Gastrocnemius medialis (tissue), 4 donors: ENCODE data around the gene HHEX. TPM values are rescaled to one million over a fixed set of nuclear protein-coding genes. Genes with fewer than 3 reads are reported as not detected.
A peak's percentile ranks its signal among the peaks of the same experiment; 100 is the strongest.

Experiments
- ATAC-seq, 2 donors: fragments of 150-250 bp; one replicate each; pipeline ENCODE4 v1.9.1; 2016
- DNase-seq, 2 donors: peaks; one replicate each; pipeline ENCODE4 v3.0.0-alpha.2; 2019
- H3K27ac ChIP-seq, 4 donors: fragments of 200-600 bp; sonication (generic); 1 replicate in 1 of 4; 2 replicates in 3 of 4; pipeline ENCODE4 v1.5.1; 2016 to 2018; ENCODE audit warnings: mild to moderate bottlenecking in 2 of 4, moderate library complexity in 1 of 4
- H3K27me3 ChIP-seq, 3 donors: fragments of 200-600 bp; sonication (generic) in 2 of 3; 1 replicate in 1 of 3; 2 replicates in 2 of 3; pipeline versions ENCODE4 v1.5.1 to v1.6.0; 2016 to 2019; ENCODE audit warnings: mild to moderate bottlenecking in 1 of 3, moderate library complexity in 1 of 3
- H3K36me3 ChIP-seq, 2 donors: fragments of 200-600 bp; sonication (generic) in 1 of 2; one replicate each; pipeline ENCODE4 v1.5.1; 2017 to 2018
- H3K4me1 ChIP-seq, 2 donors: fragments of 200-600 bp; sonication (generic) in 1 of 2; one replicate each; pipeline ENCODE4 v1.5.1; 2016 to 2017; ENCODE audit warnings: mild to moderate bottlenecking in 2 of 2
- H3K4me3 ChIP-seq, 4 donors: fragments of 200-600 bp; sonication (generic) in 3 of 4; 1 replicate in 1 of 4; 2 replicates in 3 of 4; pipeline ENCODE4 v1.5.1; 2016 to 2019; ENCODE audit warnings: mild to moderate bottlenecking in 2 of 4
- H3K9me3 ChIP-seq, 3 donors: fragments of 200-600 bp; sonication (generic) in 2 of 3; 1 replicate in 1 of 3; 2 replicates in 2 of 3; pipeline ENCODE4 v1.5.1; 2016 to 2019
- POLR2A ChIP-seq, 2 donors: fragments of 450-650 bp; IDR thresholded peaks; one replicate each; pipeline ENCODE4 v1.6.1; 2017; ENCODE audit warnings: antibody characterized with exemption in 2 of 2, mild to moderate bottlenecking in 2 of 2, moderate library complexity in 2 of 2
- in situ Hi-C, 4 donors: fragments of 200-750 bp; cut with MboI; loops; one replicate each; pipeline versions ENCODE4 v1.15.0 to v1.8.0; 2017; ENCODE audit warnings: low sequenced_read_pairs in 4 of 4
- intact Hi-C: fragments of 100-400 bp; cut with DNase I; formaldehyde crosslinking; loops from one replicate; pipeline ENCODE4 v1.15.1; 2023; ENCODE audit warnings: low total_unique reads
- total RNA-seq, 4 donors: library from RNA; depleted of rRNA; stranded (reverse); fragments of >200 nt; gene quantifications; one replicate each; pipeline versions ENCODE4 v1.1.0 to v1.2.3, GENCODE V29; 2016
- TF ChIP-seq, protein P1 (sequence below), 5 experiments: fragments of 450-650 bp in 3 of 5; fragments of 200-600 bp in 2 of 5; sonication (generic) in 2 of 5; IDR thresholded peaks in 4 of 5; conservative IDR thresholded peaks in 1 of 5; 1 replicate in 4 of 5; 2 replicates in 1 of 5; pipeline ENCODE4 v1.5.1; 2016 to 2019; ENCODE audit warnings: antibody characterized with exemption in 5 of 5, mild to moderate bottlenecking in 3 of 5, moderate library complexity in 3 of 5

The HHEX gene
- total RNA-seq, 4 donors from 2014 or later = 0.82 to 1.8 (median 0.84) TPM; not detected in 1

DNA sequence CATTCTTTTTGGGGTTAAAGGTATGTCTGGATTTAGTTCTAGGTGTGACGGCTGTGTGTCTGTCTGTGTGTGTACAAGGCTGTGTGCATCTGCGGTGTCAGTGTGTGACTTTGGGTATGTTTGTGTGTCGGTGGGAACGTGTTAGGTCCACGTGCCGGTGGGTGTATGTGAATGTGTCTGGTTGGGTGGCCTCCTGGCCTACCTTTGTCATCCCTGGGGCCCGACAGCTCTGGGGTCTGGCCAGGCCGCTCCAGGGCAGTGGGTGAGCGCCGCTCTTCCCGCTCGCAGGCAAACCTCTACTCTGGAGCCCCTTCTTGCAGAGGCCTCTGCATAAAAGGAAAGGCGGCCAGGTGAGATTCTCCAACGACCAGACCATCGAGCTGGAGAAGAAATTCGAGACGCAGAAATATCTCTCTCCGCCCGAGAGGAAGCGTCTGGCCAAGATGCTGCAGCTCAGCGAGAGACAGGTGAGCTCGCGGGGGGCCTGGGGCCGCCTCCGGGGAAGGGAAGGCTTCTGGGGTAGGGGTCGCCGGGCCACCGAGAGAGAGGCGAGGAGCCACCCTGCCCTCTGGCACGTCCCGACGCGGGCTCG is 2.4 kb downstream of the HHEX start:
- in situ Hi-C loops = no loop called here
- H3K9me3 ChIP-seq = no peaks in the 10 kb centered on the region
- H3K4me3 ChIP-seq = peak overlapping the region; percentile 38 to 65 (median 50)
- DNase-seq = no peak
- ATAC-seq = no peak
- H3K36me3 ChIP-seq = no peaks in the 10 kb centered on the region
- intact Hi-C loops = loop anchor here (10.0 kb wide), 1 partner anchor 133 kb away; no protein-coding TSS in a partner anchor
- TF ChIP-seq, protein P1, sequence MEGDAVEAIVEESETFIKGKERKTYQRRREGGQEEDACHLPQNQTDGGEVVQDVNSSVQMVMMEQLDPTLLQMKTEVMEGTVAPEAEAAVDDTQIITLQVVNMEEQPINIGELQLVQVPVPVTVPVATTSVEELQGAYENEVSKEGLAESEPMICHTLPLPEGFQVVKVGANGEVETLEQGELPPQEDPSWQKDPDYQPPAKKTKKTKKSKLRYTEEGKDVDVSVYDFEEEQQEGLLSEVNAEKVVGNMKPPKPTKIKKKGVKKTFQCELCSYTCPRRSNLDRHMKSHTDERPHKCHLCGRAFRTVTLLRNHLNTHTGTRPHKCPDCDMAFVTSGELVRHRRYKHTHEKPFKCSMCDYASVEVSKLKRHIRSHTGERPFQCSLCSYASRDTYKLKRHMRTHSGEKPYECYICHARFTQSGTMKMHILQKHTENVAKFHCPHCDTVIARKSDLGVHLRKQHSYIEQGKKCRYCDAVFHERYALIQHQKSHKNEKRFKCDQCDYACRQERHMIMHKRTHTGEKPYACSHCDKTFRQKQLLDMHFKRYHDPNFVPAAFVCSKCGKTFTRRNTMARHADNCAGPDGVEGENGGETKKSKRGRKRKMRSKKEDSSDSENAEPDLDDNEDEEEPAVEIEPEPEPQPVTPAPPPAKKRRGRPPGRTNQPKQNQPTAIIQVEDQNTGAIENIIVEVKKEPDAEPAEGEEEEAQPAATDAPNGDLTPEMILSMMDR (IDR thresholded peaks at IDR 0.05 in 4 of 5, conservative IDR thresholded peaks at IDR 0.05 in 1 of 5) = no peak
- no peak for TF ChIP-seq POLR2A (IDR thresholded peaks at IDR 0.05)
- H3K27me3 ChIP-seq = peaks cover 46 to 73% (median 56%) of the 10 kb centered on the region in 3 donors
- peaks cover 0 to 6% of the 10 kb centered on the region in 2 donors for H3K4me1 ChIP-seq
- peak overlapping the region; percentile 42 to 77 (median 74) for H3K27ac ChIP-seq

DNA sequence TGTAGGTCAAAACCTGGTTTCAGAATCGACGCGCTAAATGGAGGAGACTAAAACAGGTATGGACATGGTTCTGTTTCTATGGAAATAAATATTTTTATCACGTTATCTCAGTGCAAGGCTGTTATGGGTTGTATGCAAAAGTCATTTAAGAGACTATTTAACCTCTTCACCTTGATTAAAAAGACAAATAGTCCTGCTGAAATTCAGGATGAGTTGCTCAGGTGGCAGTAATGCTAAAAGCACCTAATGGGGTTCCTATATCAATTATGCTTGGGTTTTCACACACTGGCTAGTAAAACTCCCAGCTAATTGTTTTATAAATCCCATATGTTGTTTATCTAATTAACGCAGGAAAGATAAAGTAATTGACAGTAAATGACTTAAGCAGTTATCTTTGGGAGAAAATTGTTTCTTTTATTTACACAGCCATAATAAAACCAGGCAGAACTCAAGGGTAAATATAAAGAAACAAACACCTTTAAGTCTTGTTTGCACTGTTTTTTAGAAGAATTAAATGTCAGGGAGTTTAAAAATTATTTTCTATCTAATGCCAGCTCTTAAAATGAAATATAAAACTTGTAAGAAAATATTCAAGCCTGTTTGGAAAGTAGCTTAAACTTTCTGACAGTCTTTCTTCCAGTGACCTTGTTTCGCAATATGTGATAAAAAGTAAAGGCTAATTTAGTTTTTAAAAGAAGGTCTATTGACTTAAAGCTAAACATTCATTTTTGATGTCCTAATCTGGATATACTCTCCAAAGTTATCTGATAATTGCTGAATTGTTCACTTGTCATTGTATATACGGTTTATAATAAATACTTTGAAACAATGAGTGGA is 3.2 kb downstream of the HHEX start:
- DNase-seq (no peak), ATAC-seq (no peak)
- Histone ChIP-seq H3K4me1 (peaks cover 0 to 6% of the 10 kb centered on the region in 2 donors), H3K9me3 (no peaks in the 10 kb centered on the region), H3K36me3 (no peaks in the 10 kb centered on the region), H3K27me3 (peaks cover 46 to 81% (median 56%) of the 10 kb centered on the region in 3 donors), H3K4me3 (peak overlapping the region; percentile 38 to 65 (median 50)), H3K27ac (no peak overlapping the region)
- no peak for TF ChIP-seq POLR2A (IDR thresholded peaks at IDR 0.05)
- TF ChIP-seq, protein P1 (IDR thresholded peaks at IDR 0.05 in 4 of 5, conservative IDR thresholded peaks at IDR 0.05 in 1 of 5) = no peak
- in situ Hi-C loops (no loop called here), intact Hi-C loops (loop anchor here (10.0 kb wide), 1 partner anchor 132 kb away; no protein-coding TSS in a partner anchor)

DNA sequence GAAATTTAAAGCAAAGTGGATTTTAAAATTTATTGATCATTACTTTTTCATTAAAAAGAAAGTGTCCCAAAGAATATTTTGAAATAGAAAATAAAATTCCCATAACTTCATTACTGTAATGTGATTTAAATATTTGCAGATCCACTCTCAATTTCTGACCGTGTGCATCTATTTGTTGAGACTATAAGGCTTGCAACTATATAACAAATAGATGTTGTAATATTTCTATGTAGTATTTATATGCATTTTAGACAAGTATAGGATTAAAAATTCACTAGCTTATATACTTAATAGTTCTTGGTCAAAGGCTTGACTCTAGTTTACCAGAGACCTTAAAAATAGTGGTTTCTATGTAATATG is 3.8 kb downstream of the HHEX start:
- Histone ChIP-seq H3K9me3 (no peaks in the 10 kb centered on the region), H3K27me3 (peaks cover 47 to 84% (median 58%) of the 10 kb centered on the region in 3 donors), H3K36me3 (no peaks in the 10 kb centered on the region), H3K4me3 (no peak overlapping the region), H3K27ac (no peak overlapping the region), H3K4me1 (peaks cover 0 to 6% of the 10 kb centered on the region in 2 donors)
- no peak for TF ChIP-seq POLR2A (IDR thresholded peaks at IDR 0.05)
- TF ChIP-seq, protein P1 (IDR thresholded peaks at IDR 0.05 in 4 of 5, conservative IDR thresholded peaks at IDR 0.05 in 1 of 5) = no peak
- in situ Hi-C loops = no loop called here
- DNase-seq (no peak), ATAC-seq (no peak)
- intact Hi-C loops = loop anchor here (10.0 kb wide), 1 partner anchor 131 kb away; no protein-coding TSS in a partner anchor

DNA sequence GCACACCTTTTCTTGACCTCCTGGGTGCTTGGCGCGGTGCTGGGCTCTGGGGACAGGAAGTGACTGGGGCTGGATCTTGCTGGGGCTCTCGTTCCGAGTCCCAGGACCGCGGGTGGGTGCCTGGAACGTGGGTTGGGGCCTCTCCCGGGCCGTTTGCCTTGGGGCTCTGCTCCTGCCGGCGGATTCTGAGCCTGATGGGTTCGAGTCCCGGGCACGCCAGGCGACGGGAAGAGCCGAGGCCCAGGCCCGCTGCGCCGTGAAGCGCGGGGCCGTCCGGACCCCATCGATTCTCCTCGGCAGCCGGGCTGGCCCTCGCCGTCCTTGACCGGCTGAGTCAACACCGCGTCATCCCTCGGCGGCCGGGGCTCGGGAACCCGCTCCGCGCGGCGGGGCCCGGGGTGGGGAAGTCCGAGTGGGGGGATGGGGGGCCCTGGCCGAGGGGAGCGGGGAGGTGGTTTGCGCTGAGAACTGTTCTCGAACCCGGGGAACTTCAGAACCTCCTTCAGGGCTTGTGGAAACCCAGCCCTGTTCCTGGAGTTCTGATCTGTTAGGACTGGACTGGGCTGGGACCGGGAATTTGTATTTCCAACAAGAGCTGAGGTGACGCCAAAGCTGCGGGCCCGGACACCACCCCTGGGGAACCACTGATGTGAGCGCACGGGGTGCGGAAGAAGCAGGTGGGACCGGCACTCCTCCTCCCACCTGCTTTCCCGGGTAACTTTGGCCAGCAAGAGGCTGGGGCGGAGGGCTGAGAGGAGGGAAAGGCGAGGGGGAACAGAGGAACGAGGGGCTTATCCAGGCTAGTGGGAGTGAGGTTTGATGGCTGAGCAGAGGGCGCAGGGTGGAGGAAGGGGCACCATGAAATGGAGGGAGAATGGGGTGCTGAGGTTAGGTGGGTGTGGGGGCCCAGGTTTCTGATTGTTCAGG is 6.2 kb downstream of the HHEX start:
- H3K36me3 ChIP-seq = no peaks in the 10 kb centered on the region
- peak overlapping the region in 3 of 4 donors; percentile 1 to 27 (median 3) for H3K4me3 ChIP-seq
- ATAC-seq (no peak), DNase-seq (no peak)
- intact Hi-C loops (loop anchor here (10.0 kb wide), 1 partner anchor 129 kb away; no protein-coding TSS in a partner anchor), in situ Hi-C loops (no loop called here)
- no peak overlapping the region for H3K27ac ChIP-seq
- H3K4me1 ChIP-seq = peaks cover 0 to 8% of the 10 kb centered on the region in 2 donors
- no peak for TF ChIP-seq POLR2A (IDR thresholded peaks at IDR 0.05)
- TF ChIP-seq, protein P1 (IDR thresholded peaks at IDR 0.05 in 4 of 5, conservative IDR thresholded peaks at IDR 0.05 in 1 of 5) = no peak
- H3K27me3 ChIP-seq = peaks cover 51 to 84% (median 53%) of the 10 kb centered on the region in 3 donors
- H3K9me3 ChIP-seq = no peaks in the 10 kb centered on the region
